Progenitor cell of endocrine pancreas (in vitro differentiated cells): ENCODE data around the gene ATP10D. TPM values are rescaled to one million over a fixed set of nuclear protein-coding genes. Genes with fewer than 3 reads are reported as not detected.

Source experiments
- DNase-seq: peaks from one replicate; pipeline ENCODE4 v3.0.0; 2021; ENCODE audit warnings: low spot score; ENCODE audit not compliant: unreplicated experiment
- H3K27ac Mint-ChIP-seq: 2 replicates; pipeline ENCODE4 v1.8.0; 2021; ENCODE audit warnings: mild to moderate bottlenecking, moderate library complexity, mixed read lengths
- H3K27me3 Mint-ChIP-seq: 2 replicates; pipeline ENCODE4 v1.8.0; 2021; ENCODE audit warnings: mixed read lengths
- H3K36me3 Mint-ChIP-seq: 2 replicates; pipeline ENCODE4 v1.8.0; 2022; ENCODE audit warnings: mixed read lengths; ENCODE audit not compliant: insufficient read depth
- H3K4me1 Mint-ChIP-seq: 2 replicates; pipeline ENCODE4 v1.8.0; 2021; ENCODE audit warnings: low read depth, mixed read lengths
- H3K4me3 Mint-ChIP-seq: 2 replicates; pipeline ENCODE4 v1.8.0; 2021; ENCODE audit warnings: low read depth, mild to moderate bottlenecking, moderate library complexity, mixed read lengths
- H3K9me3 Mint-ChIP-seq: 2 replicates; pipeline ENCODE4 v1.8.0; 2021; ENCODE audit warnings: low read depth, mixed read lengths
- total RNA-seq: library from RNA; stranded (reverse); gene quantifications from 2 replicates; pipeline ENCODE4 v1.2.1, GENCODE V29; 2021
- TF ChIP-seq, protein P1 (sequence below): fragments of 200-600 bp; sonication (generic); IDR thresholded peaks from one replicate; pipeline ENCODE4 v1.5.0; 2021; ENCODE audit warnings: antibody characterized with exemption, mild to moderate bottlenecking; ENCODE audit not compliant: unreplicated experiment

ATP10D gene
- total RNA-seq, 1 donor from 2014 or later = 35.2 TPM

GRCh38 chr4:47530801-47531200 lies 45.7 kb downstream of the ATP10D start:
- no peak for DNase-seq
- Mint-ChIP-seq H3K4me1 (peaks cover 6% of the 10 kb centered on the region), H3K27ac (peak overlapping the region; percentile 53), H3K4me3 (no peak overlapping the region), H3K27me3 (no peaks in the 10 kb centered on the region), H3K36me3 (peaks cover 59% of the 10 kb centered on the region), H3K9me3 (peaks cover 18% of the 10 kb centered on the region)
- TF ChIP-seq, protein P1, sequence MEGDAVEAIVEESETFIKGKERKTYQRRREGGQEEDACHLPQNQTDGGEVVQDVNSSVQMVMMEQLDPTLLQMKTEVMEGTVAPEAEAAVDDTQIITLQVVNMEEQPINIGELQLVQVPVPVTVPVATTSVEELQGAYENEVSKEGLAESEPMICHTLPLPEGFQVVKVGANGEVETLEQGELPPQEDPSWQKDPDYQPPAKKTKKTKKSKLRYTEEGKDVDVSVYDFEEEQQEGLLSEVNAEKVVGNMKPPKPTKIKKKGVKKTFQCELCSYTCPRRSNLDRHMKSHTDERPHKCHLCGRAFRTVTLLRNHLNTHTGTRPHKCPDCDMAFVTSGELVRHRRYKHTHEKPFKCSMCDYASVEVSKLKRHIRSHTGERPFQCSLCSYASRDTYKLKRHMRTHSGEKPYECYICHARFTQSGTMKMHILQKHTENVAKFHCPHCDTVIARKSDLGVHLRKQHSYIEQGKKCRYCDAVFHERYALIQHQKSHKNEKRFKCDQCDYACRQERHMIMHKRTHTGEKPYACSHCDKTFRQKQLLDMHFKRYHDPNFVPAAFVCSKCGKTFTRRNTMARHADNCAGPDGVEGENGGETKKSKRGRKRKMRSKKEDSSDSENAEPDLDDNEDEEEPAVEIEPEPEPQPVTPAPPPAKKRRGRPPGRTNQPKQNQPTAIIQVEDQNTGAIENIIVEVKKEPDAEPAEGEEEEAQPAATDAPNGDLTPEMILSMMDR = no peak

DNA sequence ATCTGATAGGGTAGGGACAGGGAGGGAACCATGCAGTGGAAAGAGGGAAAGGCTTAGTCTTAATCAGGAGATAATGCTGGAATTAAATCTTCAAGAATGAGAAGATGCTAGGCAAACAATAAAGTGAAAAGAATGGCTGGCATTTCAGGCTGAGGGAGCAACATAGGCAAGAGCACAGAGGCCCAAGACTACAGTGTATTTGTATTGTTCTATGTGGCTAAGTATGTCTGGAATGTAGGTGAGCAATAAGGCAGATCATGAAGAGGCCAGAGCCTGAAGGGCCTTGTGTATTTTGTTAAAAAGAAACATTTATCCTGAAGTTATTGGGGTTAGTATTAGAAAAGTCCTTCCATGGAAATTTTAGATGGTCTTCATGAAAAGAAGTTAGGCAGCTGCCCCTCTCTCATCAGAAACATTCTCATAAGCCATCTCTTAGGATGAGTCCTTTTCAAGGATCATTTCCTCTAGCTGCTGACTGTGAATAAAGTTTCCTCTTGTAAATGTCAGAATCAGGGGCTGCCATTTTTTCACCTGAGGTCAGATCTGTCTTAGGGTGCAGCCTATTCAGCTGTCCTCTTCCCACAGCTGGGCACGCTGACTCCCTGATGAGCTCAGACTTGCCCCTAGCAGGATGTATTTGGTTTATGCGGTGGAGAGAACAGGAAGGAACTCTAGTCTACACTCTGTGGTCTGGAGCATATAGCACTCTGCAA lies 46.3 kb downstream of the ATP10D start:
- Mint-ChIP-seq H3K36me3 (peaks cover 59% of the 10 kb centered on the region), H3K4me1 (peaks cover 6% of the 10 kb centered on the region), H3K27me3 (no peaks in the 10 kb centered on the region), H3K27ac (peak overlapping the region; percentile 53), H3K4me3 (no peak overlapping the region), H3K9me3 (peaks cover 18% of the 10 kb centered on the region)
- TF ChIP-seq, protein P1 = no peak
- no peak for DNase-seq

GRCh38 chr4:47531954-47532321 lies 46.9 kb downstream of the ATP10D start:
- peaks cover 6% of the 10 kb centered on the region for H3K4me1 Mint-ChIP-seq
- no peak overlapping the region for H3K27ac Mint-ChIP-seq
- peaks cover 60% of the 10 kb centered on the region for H3K36me3 Mint-ChIP-seq
- H3K9me3 Mint-ChIP-seq = peaks cover 18% of the 10 kb centered on the region
- TF ChIP-seq, protein P1 = no peak
- no peaks in the 10 kb centered on the region for H3K27me3 Mint-ChIP-seq
- H3K4me3 Mint-ChIP-seq = no peak overlapping the region
- DNase-seq = no peak

- H3K27me3 Mint-ChIP-seq = no peaks in the 10 kb centered on the region
- H3K4me3 Mint-ChIP-seq = no peak overlapping the region
- H3K27ac Mint-ChIP-seq = no peak overlapping the region
- peaks cover 53% of the 10 kb centered on the region for H3K36me3 Mint-ChIP-seq
- peaks cover 18% of the 10 kb centered on the region for H3K9me3 Mint-ChIP-seq
- H3K4me1 Mint-ChIP-seq = peaks cover 6% of the 10 kb centered on the region
- TF ChIP-seq, protein P1 = no peak
- DNase-seq = no peak
Measured at GRCh38 chr4:47532658-47533057, 47.6 kb downstream of the ATP10D start.

GRCh38 chr4:47533689-47534347 lies 48.7 kb downstream of the ATP10D start:
- Mint-ChIP-seq H3K27ac (no peak overlapping the region), H3K27me3 (no peaks in the 10 kb centered on the region), H3K4me3 (no peak overlapping the region), H3K36me3 (peaks cover 47% of the 10 kb centered on the region), H3K4me1 (peaks cover 11% of the 10 kb centered on the region), H3K9me3 (peaks cover 14% of the 10 kb centered on the region)
- DNase-seq = no peak
- TF ChIP-seq, protein P1 = no peak
